Measurements from ENCODE around the gene CYP46A1.
A peak's percentile ranks its signal among the peaks of the same experiment; 100 is the strongest.

CYP46A1 gene

DNA sequence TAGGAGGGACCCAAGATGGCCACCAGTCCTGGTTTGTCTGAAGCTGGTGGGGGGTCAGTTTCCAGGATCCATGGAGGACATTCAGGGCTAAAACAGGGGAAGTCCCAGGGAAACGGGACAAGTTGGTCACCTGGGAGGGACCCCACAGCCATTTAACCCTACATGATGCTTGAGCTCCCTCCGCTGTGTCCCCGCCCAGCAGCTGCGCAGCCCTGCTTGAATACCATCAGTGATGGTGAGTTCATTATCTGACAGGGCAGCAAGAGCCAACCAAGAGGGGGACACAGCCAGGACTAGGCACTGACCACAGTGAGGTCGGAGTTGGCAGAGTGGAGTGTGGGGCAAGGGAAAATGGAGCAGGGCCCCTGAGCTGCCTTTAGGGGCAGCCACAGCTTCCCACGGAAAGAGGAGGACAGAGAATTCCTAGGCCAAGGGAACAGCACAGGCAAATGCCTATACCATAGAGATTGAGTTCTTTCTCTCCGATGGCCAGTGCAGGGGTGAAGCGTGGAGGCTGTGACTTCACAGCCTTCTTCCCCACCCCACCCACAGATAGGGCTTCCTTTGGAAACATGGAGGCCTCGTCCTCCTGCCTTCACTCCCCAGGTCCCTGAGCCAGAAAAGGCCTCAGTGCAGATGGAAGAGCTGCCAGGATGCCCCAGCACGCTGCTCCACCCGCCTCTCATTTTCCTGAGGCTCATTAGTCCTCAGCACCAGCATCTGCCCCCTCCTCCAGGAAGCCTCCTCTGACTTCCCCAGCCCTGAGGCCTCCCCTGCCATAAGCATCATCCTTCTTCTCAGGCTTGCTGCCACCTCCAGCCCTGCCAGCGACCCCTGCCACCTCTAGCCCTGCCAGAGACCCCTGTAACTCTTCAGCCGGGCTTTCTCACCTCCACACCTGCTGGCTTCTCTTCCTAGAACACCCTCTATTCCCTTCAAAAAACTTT, 51.4 kb downstream of the CYP46A1 start:
- FAIRE-seq (no peak), DNase-seq (ENCODE audit: insufficient read length, low spot score) (no peak)
- no peak for TF ChIP-seq POLR2A (IDR thresholded peaks at IDR 0.05; ENCODE audit: low read depth, low read length)

DNA sequence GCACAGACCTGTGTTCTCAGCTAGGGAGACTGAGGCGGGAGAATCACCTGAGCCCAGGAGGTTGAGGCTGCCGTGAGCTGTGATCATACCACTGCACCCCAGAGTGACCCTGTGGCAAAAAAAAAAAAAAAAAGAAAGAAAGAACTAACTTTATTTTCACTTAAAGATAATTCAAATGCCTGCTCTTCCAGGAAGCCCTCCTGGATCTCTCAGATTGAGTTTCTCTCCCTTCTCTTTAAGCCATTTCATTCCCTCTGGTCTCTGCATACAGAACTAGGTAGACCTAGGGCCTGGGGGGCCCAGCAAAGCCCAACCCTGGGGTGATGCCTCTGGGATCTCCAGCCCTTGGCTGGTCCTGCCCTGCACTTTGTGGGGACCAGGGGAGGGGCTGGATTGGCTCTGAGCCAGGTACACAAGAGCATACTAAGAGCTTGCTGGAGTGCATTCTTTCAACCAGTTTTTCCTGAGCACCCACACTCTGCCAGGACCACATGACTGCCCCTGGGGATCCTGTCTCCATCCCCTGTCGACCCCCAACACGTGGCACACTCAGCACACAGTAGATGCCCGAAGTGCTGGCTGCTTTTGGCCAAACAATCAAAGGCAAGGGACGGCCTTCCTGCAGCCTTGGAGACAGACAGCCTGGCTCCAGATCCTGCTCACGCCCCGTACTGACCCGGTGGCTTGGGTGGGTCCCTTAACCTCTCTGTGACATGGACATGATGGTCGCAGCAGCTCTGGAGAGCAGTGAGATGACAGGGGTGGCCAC, 52.7 kb downstream of the CYP46A1 start:
- DNase-seq (ENCODE audit: insufficient read length, low spot score) = no peak

DNA sequence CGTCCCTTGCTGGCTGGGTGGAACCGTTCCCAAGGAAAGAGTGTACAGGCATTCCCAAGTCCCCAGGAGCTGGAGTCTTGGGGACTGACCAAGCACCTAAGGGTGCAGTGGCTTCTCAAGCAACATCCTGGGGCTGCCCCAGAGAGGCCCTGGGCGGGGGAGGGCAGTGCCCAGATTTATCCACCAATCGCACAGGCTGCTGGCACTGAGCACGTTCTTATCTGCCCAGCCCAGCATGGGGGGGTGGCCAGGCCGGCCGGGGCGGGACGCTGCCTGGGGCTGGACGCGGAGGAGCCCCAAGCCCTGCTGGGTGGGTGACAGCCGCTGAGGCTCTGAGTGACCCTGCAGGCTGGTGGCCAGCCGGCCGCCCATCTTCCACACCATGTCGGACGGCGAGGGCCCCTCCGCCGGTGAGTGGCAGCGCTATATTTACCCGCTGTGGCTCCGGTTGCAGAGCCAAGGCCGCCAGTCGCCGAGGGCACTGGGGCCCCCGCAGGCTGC, 53.4 kb downstream of the CYP46A1 start:
- DNase-seq (ENCODE audit: insufficient read length, low spot score) = peak; percentile 85
- TF ChIP-seq POLR2A (IDR thresholded peaks at IDR 0.05; ENCODE audit: low read depth, low read length) = no peak
- peak; percentile 50 for FAIRE-seq

More for the DNA sequence above, 52.7 kb downstream of the CYP46A1 start:
- no peak for TF ChIP-seq POLR2A (IDR thresholded peaks at IDR 0.05; ENCODE audit: low read depth, low read length)
- no peak for FAIRE-seq

DNA sequence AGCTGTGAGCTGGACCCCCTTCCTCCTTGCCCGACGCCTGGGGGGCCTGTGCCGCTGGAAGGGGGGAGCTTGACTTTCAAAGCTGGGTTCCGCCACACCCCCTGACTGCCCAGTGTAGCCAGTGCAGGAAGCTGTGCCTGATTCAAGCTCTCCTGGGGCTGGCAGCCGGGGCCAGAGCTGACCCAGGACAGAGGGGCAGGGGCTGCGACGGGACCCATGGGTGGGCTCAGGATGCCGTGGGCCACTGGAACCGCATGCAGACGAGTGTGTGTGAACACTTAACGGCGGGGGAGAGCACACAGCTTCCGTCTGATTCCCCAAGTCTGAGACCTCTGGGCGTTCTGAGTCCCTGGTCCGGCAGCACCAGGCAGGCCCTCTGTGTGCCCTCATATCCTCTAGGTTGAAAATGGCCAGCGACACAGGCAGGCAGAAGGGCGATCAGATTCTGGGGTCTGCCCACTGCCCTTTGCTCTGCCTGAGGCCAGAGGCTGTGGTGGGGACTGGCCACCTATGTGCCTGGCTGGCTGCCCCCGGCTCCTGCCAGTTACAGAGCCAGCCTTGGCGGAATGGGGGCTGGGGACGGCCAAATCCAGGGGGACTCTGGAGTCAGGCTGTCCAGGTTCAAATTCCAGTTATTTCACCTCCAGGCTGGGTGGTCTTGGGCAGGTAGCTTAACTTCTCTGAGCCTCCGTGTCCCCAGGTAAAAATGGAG, 54.0 kb downstream of the CYP46A1 start:
- DNase-seq (ENCODE audit: insufficient read length, low spot score) (no peak), FAIRE-seq (no peak)
- no peak for TF ChIP-seq POLR2A (IDR thresholded peaks at IDR 0.05; ENCODE audit: low read depth, low read length)

DNA sequence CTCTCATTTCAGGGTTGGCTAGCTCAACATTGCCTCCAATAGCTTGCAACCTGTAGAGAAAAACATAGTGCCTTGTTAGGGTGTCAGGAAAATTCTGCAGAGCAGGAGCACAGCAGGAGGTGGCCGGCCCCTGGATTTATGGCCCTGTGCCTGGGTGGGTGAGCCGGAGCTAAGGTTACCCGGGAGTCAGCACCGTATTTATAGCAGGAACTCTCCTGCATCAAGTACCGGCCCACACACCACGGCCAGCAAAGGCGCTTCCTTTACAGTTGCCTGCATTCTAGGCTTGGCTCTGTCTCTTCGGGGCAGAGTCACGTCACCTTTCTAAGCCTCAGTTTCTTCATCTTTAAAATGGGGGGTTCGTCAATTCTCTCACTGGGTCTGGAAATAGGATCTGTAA, 56.3 kb downstream of the CYP46A1 start:
- no peak for FAIRE-seq

DNA sequence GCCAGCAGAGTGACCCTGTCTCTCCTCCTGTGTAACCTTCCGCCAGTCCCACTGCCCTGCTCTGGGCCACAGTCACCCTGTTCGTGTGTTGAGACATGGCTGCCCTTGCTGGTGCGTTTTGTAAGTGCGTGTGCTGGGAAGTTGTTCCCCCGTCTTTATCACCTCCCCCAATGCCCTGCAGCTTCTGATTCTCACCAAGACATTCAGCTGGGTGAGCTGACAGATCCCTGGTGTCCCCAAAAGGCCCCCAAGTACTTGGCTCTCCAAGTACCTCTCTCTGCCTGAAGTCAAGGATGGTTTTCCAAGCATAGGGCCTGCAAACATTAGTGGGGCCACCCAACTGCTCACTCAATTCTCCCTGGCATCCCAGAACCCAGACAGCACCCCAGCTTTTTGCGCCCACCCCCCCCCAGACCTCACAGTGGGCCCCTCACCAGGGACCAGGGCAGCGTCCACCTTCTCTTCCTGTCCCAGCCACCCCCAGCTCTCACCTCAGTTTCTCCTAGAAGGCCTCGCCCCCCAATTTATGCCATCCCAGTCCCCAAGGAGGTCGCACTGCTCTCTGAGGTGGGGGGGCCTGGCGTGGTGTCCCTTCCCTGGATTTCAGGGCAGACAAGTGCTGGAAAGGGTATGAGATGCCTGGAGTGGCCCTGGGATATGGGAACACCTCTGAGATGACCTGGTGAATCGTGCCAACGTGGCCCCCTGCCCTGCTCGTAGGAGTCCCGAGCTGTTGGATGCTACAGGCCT, 57.3 kb downstream of the CYP46A1 start:
- no peak for TF ChIP-seq POLR2A (IDR thresholded peaks at IDR 0.05; ENCODE audit: low read depth, low read length)
- FAIRE-seq (no peak), DNase-seq (ENCODE audit: insufficient read length, low spot score) (no peak)

More for the DNA sequence above, 56.3 kb downstream of the CYP46A1 start:
- DNase-seq (ENCODE audit: insufficient read length, low spot score) = no peak
- TF ChIP-seq POLR2A (IDR thresholded peaks at IDR 0.05; ENCODE audit: low read depth, low read length) = no peak

DNA sequence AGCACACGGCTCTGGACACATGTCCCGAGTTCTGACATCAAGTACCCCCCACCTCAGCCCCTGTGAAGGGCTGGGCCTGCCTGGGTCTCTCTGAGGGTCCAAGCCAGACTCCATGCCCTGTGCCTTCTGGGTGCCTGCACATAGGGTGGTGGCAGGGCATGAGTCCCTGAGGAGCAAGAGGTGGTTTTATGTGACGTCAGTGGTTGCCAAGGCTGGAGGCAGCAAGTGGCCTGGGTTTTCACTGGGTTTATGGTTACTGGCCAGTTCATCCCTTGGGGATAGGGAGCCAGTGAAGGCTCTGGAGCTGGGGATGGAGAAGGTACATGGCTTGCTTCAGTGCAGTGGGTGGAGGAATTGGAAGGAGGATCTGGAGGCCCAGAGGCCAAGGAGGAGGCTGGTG, 58.0 kb downstream of the CYP46A1 start:
- FAIRE-seq (no peak), DNase-seq (ENCODE audit: insufficient read length, low spot score) (no peak)
- TF ChIP-seq POLR2A (IDR thresholded peaks at IDR 0.05; ENCODE audit: low read depth, low read length) = no peak

DNA sequence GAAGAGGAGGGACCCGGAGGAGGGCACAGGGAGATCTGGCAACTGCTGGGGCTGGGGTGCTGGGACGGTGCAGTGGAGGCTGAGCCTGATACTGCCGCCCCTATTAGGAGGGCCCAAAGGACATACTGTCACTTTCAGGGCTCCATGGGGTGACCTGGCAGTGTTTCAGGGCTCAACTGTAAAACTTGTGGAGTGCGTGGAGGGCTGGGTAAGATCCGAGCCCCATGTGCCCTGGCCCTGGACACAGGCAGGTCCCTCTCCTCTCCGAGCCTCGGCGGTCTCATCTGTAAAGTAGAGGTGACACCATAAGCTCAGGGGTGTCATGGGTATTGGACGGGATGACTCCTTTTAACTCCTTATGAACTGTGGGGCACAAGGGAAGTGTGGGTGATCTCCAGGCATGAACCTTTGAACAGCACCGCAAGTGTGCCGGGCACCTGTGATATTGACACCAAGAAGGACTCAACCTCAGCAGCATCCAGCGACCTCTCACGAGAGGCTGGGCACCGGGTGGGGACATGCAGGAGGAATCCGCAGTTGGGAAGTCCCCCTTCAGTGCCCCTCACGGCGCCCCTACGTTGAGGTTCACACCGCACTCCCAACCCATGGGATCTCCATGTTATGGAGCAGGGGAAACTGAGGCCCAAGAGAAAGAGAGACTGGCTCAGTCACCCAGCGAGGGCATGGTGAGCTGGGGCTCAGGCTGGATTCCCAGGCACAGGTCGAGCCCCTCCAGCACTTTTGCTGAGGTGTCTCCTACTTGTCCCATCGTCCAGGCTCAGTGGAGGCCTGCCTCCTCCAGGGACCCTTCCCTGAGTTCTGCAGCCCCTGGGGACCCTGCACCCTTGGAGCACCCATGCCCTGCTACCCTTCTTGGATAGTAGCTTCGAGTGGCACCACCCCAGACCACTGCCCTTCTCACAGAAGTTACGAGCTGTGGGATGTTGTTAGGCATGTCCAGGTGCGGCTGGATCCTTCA, 58.7 kb downstream of the CYP46A1 start:
- no peak for FAIRE-seq

DNA sequence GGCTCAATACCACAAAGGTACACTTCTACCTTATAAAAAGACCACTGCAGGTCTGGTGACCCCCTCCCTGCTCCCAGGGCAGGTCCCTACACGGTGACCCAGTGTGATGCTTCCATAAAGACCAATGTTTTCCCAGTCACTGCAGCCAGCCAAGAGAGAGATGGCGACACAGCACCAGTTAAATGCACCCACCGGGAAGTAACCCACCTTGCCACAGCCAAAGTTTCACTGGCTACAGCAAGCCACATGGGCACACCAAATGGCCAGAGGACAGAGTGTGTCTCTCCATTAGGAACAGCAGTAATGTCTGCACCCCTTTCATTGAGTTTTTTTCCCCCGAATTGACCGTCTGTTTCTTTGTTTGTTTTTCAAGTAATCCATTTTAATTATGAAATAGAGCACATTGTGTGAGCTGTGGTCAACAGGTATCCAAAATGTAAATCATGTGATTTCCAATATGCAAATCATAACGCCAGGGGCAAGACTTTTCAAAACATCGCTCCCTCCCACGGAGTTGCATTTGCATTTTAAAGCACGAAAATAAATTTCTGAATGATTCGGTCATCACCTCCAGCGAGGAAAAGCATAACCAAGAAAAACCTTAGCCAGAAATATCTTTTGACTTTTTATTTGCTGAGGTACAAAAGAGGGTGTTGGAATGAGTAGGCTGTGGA, 60.2 kb downstream of the CYP46A1 start:
- TF ChIP-seq POLR2A (IDR thresholded peaks at IDR 0.05; ENCODE audit: low read depth, low read length) = no peak
- DNase-seq (ENCODE audit: insufficient read length, low spot score) (no peak), FAIRE-seq (no peak)

More for the DNA sequence above, 58.7 kb downstream of the CYP46A1 start:
- no peak for TF ChIP-seq POLR2A (IDR thresholded peaks at IDR 0.05; ENCODE audit: low read depth, low read length)
- DNase-seq (ENCODE audit: insufficient read length, low spot score) = no peak

DNA sequence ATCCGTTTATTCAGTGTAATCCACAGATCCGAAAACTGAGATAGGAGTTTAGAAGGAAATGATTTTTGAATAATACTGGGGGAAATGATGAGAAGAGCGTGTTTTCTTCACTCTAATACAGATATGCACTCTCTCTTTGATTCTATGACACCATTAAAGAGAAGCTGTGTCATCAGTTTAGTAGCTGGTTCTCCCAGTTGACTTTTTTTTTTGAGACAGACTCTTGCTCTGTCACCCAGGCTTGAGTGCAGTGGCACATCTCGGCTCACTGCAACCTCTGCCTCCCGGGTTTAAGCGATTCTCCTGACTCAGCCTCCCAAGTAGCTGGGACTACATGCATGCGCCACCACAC, 60.8 kb downstream of the CYP46A1 start:
- FAIRE-seq (no peak), DNase-seq (ENCODE audit: insufficient read length, low spot score) (no peak)
- TF ChIP-seq POLR2A (IDR thresholded peaks at IDR 0.05; ENCODE audit: low read depth, low read length) = no peak

DNA sequence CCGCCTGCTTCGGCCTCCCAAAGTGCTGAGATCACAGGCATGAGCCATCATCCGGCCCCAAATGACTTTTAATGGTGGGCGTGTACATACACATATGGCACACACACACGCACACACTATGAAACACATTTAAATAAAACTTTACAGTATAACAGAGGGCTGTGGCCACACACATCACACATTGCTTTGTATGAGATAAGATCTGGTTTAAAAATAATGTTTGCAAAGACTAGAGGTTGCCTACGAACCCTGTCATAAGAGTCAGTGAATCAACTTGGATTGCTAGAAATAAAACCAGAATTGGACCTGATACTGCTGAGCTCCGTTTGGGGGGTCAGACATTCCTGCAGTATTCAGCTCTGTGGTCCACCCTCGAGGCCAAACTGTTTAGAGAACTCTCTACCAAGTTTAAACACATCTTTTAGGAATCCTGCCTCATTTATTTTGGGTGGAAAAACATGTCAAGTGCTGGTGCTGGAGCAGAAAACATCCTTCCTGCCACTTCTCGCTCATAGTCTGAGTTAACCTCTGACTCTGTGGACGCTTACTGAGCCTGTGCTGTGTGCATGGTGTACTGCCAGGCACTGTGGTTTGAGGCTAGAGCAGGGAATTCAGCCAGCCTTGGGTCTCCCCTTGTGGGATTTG, 61.3 kb downstream of the CYP46A1 start:
- FAIRE-seq = no peak
- DNase-seq (ENCODE audit: insufficient read length, low spot score) = no peak
- no peak for TF ChIP-seq POLR2A (IDR thresholded peaks at IDR 0.05; ENCODE audit: low read depth, low read length)
